ENCODE data around the gene AP5B1. TPM values are rescaled to one million over a fixed set of nuclear protein-coding genes. Genes with fewer than 3 reads are reported as not detected.

The AP5B1 gene
- total and polyA plus RNA-seq, 9 of the 15 experiments (the other 6 are each of a cell fraction or from before 2014, with no cell fraction given) = 0.51 to 24.2 (median 5.1) TPM

DNA sequence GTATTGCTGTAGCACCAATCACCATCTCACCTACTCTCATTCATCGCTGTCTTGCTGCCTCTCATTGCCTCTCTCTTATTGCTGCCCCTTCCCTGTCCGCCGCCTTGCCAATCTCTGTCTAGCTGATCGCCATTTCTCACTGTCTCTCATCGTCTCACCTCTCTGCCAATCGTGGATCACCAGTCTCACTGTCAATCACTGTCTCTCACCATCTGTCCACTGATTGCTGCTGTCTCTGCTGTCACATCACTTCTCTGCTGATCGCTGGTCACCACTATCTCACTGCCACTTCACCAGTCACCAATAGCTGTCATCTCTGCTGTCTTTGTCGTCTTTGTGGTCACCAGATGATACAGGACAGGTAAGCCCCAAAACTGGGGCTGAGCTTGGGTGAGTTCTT, 39.6 kb downstream of the AP5B1 start:
- no peaks in the 10 kb centered on the region; the same call in 1 of the 2 replicates for H3K9me3 ChIP-seq (replicated peaks; ENCODE audit: control insufficient read depth, insufficient read depth, low read depth, low read length)
- H3K4me1 ChIP-seq (replicated peaks in 1 of 2; ENCODE audit: control insufficient read depth in 2 of 2, insufficient read depth in 2 of 2, low read length in 2 of 2) = peaks cover 4 to 15% of the 10 kb centered on the region in 2 experiments; a peak in 3 of 5 replicates
- H3K9ac ChIP-seq (ENCODE audit: insufficient read depth in 1 of 2, low read depth in 2 of 2, low read length in 2 of 2) = no peak overlapping the region
- no peaks in the 10 kb centered on the region for H4K20me1 ChIP-seq (replicated peaks; ENCODE audit: control insufficient read depth, insufficient read depth, low read length)
- H3K79me2 ChIP-seq (ENCODE audit: control insufficient read depth, insufficient read depth, low read length) = no peaks in the 10 kb centered on the region
- no peak for FAIRE-seq
- no peaks in the 10 kb centered on the region for H3K9me1 ChIP-seq (ENCODE audit: control insufficient read depth, insufficient read depth, low read length)
- TF ChIP-seq, protein P1, sequence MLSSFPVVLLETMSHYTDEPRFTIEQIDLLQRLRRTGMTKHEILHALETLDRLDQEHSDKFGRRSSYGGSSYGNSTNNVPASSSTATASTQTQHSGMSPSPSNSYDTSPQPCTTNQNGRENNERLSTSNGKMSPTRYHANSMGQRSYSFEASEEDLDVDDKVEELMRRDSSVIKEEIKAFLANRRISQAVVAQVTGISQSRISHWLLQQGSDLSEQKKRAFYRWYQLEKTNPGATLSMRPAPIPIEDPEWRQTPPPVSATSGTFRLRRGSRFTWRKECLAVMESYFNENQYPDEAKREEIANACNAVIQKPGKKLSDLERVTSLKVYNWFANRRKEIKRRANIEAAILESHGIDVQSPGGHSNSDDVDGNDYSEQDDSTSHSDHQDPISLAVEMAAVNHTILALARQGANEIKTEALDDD (IDR thresholded peaks at IDR 0.05) = no peak
- TF ChIP-seq TAF15 (IDR thresholded peaks at IDR 0.05; ENCODE audit: low read depth, low read length) = no peak
- TF ChIP-seq PCBP1 (IDR thresholded peaks at IDR 0.05; ENCODE audit: low read depth, low read length, poor library complexity, severe bottlenecking) = no peak
- TF ChIP-seq, protein P2, sequence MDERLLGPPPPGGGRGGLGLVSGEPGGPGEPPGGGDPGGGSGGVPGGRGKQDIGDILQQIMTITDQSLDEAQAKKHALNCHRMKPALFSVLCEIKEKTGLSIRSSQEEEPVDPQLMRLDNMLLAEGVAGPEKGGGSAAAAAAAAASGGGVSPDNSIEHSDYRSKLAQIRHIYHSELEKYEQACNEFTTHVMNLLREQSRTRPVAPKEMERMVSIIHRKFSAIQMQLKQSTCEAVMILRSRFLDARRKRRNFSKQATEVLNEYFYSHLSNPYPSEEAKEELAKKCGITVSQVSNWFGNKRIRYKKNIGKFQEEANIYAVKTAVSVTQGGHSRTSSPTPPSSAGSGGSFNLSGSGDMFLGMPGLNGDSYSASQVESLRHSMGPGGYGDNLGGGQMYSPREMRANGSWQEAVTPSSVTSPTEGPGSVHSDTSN (CRISPR knock-in tag; IDR thresholded peaks at IDR 0.05; ENCODE audit: low read depth) = no peak
- TF ChIP-seq, protein P2 (tag; conservative IDR thresholded peaks at IDR 0.05; ENCODE audit: low read depth) = 0 out of 2 replicates have a peak, but pooled peaks have one; percentile 46
- TF ChIP-seq, protein P3, sequence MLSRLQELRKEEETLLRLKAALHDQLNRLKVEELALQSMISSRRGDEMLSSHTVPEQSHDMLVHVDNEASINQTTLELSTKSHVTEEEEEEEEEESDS (CRISPR knock-in tag; IDR thresholded peaks at IDR 0.05) = no peak
- no peak for TF ChIP-seq CHAMP1 (IDR thresholded peaks at IDR 0.05)
- peak; percentile 87 for TF ChIP-seq PKNOX1 (IDR thresholded peaks at IDR 0.05)
- peak; percentile 78 for TF ChIP-seq ARHGAP35 (IDR thresholded peaks at IDR 0.05; ENCODE audit: partially characterized antibody)
- TF ChIP-seq EWSR1 (IDR thresholded peaks at IDR 0.05; ENCODE audit: borderline replicate concordance, low read depth, partially characterized antibody) = no peak
- TF ChIP-seq MEIS2 (IDR thresholded peaks at IDR 0.05; ENCODE audit: partially characterized antibody) = peak; percentile 71
- peak; percentile 37; the same call in 1 of the 2 replicates for TF ChIP-seq CBFA2T3 (IDR thresholded peaks at IDR 0.05)
- TF ChIP-seq SP1 (CRISPR knock-in tag; IDR thresholded peaks at IDR 0.05) = no peak
- TF ChIP-seq SIRT6 (IDR thresholded peaks at IDR 0.05; ENCODE audit: low read depth, low read length) = no peak
- no peak for DNase-seq (ENCODE audit: extremely low read depth in 1 of 4, low spot score in 3 of 4)
- POLR2A ChIA-PET = interaction anchor here (0.6 to 1.5 kb wide), 4 partner anchors 14 to 117 kb away, joined by 3 to 5 read pairs (median 3); partner anchors contain the start of gene CFL1
- in situ Hi-C loops (cut with MboI) (no loop called here), intact Hi-C loops (cut with micrococcal nuclease) (no loop called here)
- no peak overlapping the region for H3K27ac ChIP-seq (ENCODE audit: extremely low read depth, low read depth, low read length)
- ATAC-seq = no peak
- H3K27me3 ChIP-seq (ENCODE audit: control insufficient read depth in 2 of 2, insufficient read depth in 2 of 2, low read length in 2 of 2) = peaks cover 4 to 19% of the 10 kb centered on the region in 2 experiments; a peak in 3 of 5 replicates
- H3K4me2 ChIP-seq (ENCODE audit: insufficient read depth, low read length) = no peak overlapping the region
- 7% methylated on average over 8 of the region's 8 CpGs for WGBS (ENCODE audit: insufficient coverage, low coverage, missing lambda C conversion rate)
- BruUV-seq (replicated peaks) = no TSS peak
- H2AFZ ChIP-seq (ENCODE audit: low read depth, low read length) = no peak overlapping the region
- no peaks in the 10 kb centered on the region for H3K36me3 ChIP-seq (ENCODE audit: control insufficient read depth, insufficient read depth, low read length)
- H3K4me3 ChIP-seq = no peak overlapping the region
- CTCF ChIA-PET (ENCODE audit: low intra/inter-chr PET ratio) = no interaction called here
